Thyroid gland (tissue), 4 donors: Measurements from ENCODE around the gene SLC39A10. TPM values are rescaled to one million over a fixed set of nuclear protein-coding genes. Genes with fewer than 3 reads are reported as not detected.

ENCODE experiments used
- DNase-seq, 2 donors: peaks; one replicate each; pipeline ENCODE4 v3.0.0-alpha.2; 2019
- H3K27ac ChIP-seq, 3 donors: fragments of 200-600 bp; sonication (generic); 1 replicate in 2 of 3; 2 replicates in 1 of 3; pipeline ENCODE4 v1.5.1; 2016 to 2019; ENCODE audit warnings: mild to moderate bottlenecking in 1 of 3, moderate library complexity in 1 of 3
- H3K27me3 ChIP-seq: fragments of 200-600 bp; sonication (generic); one replicate; pipeline ENCODE4 v1.5.1; 2019
- H3K36me3 ChIP-seq, 2 donors: fragments of 200-600 bp; sonication (generic); one replicate each; pipeline ENCODE4 v1.5.1; 2016 to 2019
- H3K4me1 ChIP-seq, 2 donors: fragments of 200-600 bp; sonication (generic); one replicate each; pipeline ENCODE4 v1.5.1; 2017 to 2019
- H3K4me3 ChIP-seq, 3 donors: fragments of 200-600 bp; sonication (generic); replicated peaks in 1 of 3; 1 replicate in 2 of 3; 2 replicates in 1 of 3; pipeline ENCODE4 v1.5.1; 2016; ENCODE audit warnings: mild to moderate bottlenecking in 1 of 3
- H3K9me3 ChIP-seq: fragments of 200-600 bp; sonication (generic); one replicate; pipeline ENCODE4 v1.5.1; 2017
- POLR2A ChIP-seq, 2 donors: fragments of 450-650 bp; IDR thresholded peaks; one replicate each; pipeline ENCODE4 v1.6.1; 2017; ENCODE audit warnings: antibody characterized with exemption in 2 of 2, mild to moderate bottlenecking in 2 of 2, moderate library complexity in 1 of 2
- WGBS, 2 donors: methylation state at CpG; one replicate each; pipeline ENCODE4 v1.1.5; 2017; 5-methylcytosine and 5-hydroxymethylcytosine counted together
- intact Hi-C: fragments of 100-400 bp; cut with DNase I; formaldehyde crosslinking; loops from one replicate; pipeline ENCODE4 v1.15.1; 2023
- total RNA-seq, 4 donors: library from RNA; depleted of rRNA; stranded (reverse); fragments of >200 nt; gene quantifications; one replicate each; pipeline ENCODE4 v1.2.3, GENCODE V29; 2016
- TF ChIP-seq, protein P1 (sequence below), 6 experiments: fragments of 200-600 bp in 3 of 6; fragments of 450-650 bp in 3 of 6; sonication (generic) in 3 of 6; IDR thresholded peaks; one replicate each; pipeline ENCODE4 v1.5.1; 2016 to 2019; ENCODE audit warnings: antibody characterized with exemption in 6 of 6, mild to moderate bottlenecking in 2 of 6, inconsistent platforms in 1 of 6, moderate library complexity in 1 of 6

Gene SLC39A10
- total RNA-seq, 4 donors from 2014 or later: 74.4 to 119 (median 93.5) TPM

DNA sequence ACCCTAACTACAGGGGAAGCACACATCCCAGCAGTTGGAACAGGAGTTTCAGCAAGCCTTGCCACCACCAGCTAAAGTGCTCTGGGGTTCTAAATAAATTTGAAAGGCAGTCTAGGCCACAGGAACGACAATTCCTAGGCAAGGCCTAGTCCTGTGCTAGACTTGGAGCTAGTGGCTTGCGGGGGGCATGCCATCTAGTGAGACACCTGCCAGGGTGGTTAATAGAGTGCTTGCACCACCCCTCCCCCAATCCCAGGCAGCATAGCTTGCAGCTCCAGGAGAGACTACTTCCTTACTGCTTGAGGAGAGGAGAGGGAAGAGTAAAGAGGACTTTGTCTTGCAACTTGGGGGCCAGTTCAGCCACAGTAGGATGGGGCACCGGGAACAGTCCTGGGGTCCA, 101.8 kb downstream of the SLC39A10 start:
- Histone ChIP-seq H3K36me3 (no peaks in the 10 kb centered on the region), H3K9me3 (no peaks in the 10 kb centered on the region), H3K4me3 (no peak overlapping the region), H3K27ac (no peak overlapping the region), H3K27me3 (no peaks in the 10 kb centered on the region), H3K4me1 (no peaks in the 10 kb centered on the region)
- intact Hi-C loops: no loop called here
- TF ChIP-seq, protein P1, sequence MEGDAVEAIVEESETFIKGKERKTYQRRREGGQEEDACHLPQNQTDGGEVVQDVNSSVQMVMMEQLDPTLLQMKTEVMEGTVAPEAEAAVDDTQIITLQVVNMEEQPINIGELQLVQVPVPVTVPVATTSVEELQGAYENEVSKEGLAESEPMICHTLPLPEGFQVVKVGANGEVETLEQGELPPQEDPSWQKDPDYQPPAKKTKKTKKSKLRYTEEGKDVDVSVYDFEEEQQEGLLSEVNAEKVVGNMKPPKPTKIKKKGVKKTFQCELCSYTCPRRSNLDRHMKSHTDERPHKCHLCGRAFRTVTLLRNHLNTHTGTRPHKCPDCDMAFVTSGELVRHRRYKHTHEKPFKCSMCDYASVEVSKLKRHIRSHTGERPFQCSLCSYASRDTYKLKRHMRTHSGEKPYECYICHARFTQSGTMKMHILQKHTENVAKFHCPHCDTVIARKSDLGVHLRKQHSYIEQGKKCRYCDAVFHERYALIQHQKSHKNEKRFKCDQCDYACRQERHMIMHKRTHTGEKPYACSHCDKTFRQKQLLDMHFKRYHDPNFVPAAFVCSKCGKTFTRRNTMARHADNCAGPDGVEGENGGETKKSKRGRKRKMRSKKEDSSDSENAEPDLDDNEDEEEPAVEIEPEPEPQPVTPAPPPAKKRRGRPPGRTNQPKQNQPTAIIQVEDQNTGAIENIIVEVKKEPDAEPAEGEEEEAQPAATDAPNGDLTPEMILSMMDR (IDR thresholded peaks at IDR 0.05): no peak
- TF ChIP-seq POLR2A (IDR thresholded peaks at IDR 0.05): no peak
- WGBS, 2 donors: 95 to 98% methylated on average over 2 to 3 of the region's 3 CpGs
- no peak for DNase-seq

DNA sequence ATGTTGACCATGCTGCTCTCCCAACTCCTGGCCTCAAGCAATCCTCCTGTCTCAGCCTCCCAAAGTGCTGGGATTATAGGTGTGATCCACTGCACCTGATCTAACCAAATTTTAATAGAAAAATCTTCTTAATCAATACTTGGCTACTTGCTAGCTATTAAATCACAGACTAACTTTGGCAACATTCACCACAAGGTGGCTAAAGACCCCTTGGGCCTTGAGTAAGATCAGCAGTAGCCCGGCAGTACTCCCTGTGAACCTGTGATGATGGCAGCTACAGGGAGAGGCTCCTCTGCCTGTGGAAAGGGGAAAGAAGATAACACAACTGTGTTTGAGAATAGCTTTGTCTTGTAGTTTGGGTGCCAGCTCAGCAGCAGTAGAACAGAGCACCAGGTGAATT, 102.9 kb downstream of the SLC39A10 start:
- Histone ChIP-seq H3K36me3 (no peaks in the 10 kb centered on the region), H3K27ac (no peak overlapping the region), H3K27me3 (no peaks in the 10 kb centered on the region), H3K4me3 (no peak overlapping the region), H3K9me3 (no peaks in the 10 kb centered on the region), H3K4me1 (no peaks in the 10 kb centered on the region)
- TF ChIP-seq POLR2A (IDR thresholded peaks at IDR 0.05): no peak
- TF ChIP-seq, protein P1 (IDR thresholded peaks at IDR 0.05): no peak
- 92 to 100% methylated on average over 1 of the region's 1 CpG for WGBS, 2 donors
- no peak for DNase-seq
- intact Hi-C loops: no loop called here

DNA sequence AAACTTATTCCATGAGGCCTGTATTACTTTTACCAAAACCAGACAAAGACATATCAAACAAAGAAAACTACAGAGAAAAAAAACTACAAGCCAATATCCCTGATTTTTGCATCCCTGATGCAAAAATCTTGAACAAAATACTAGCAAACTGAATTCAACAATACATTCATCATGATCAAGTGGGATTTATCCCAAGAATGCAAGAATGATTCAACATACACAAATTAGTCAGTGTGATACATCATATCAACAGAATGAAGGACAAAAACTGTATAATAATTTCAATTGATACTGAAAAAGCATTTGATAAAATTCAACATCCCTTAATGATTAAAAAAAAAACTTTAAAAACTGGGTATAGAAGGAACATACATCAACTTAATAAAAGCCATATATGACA, 106.8 kb downstream of the SLC39A10 start:
- DNase-seq: no peak
- Histone ChIP-seq H3K4me3 (no peak overlapping the region), H3K36me3 (no peaks in the 10 kb centered on the region), H3K9me3 (no peaks in the 10 kb centered on the region), H3K4me1 (no peaks in the 10 kb centered on the region), H3K27me3 (no peaks in the 10 kb centered on the region), H3K27ac (no peak overlapping the region)
- intact Hi-C loops: no loop called here
- TF ChIP-seq, protein P1 (IDR thresholded peaks at IDR 0.05): no peak
- no peak for TF ChIP-seq POLR2A (IDR thresholded peaks at IDR 0.05)

DNA sequence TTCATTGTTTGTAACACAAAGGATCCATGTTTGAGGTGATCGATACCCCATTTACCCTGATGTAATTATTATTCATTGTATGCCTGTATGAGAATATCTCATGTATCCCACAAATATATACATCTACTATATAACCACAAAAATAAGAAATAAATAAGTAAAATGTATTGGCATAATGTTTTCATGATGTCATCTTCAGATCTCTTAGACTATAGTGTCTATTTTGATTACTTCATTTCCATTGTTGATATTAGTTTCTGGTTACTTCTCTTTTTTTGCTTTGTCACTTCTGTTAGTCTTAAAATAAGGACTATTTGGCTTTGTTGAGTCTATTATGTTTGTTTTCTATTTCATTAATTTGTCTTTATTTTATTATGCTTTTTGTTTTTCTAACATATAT, 109.7 kb downstream of the SLC39A10 start:
- intact Hi-C loops: no loop called here
- no peak overlapping the region for H3K4me3 ChIP-seq
- H3K4me1 ChIP-seq: no peaks in the 10 kb centered on the region
- no peaks in the 10 kb centered on the region for H3K27me3 ChIP-seq
- no peak overlapping the region for H3K27ac ChIP-seq
- TF ChIP-seq, protein P1 (IDR thresholded peaks at IDR 0.05): no peak
- TF ChIP-seq POLR2A (IDR thresholded peaks at IDR 0.05): no peak
- WGBS, 2 donors: 94 to 99% methylated on average over 1 of the region's 1 CpG
- no peaks in the 10 kb centered on the region for H3K36me3 ChIP-seq
- DNase-seq: no peak
- no peaks in the 10 kb centered on the region for H3K9me3 ChIP-seq

GRCh38 chr2:195768431-195768830, 111.4 kb downstream of the SLC39A10 start:
- no peaks in the 10 kb centered on the region for H3K36me3 ChIP-seq
- no peaks in the 10 kb centered on the region for H3K4me1 ChIP-seq
- no peaks in the 10 kb centered on the region for H3K27me3 ChIP-seq
- no peak overlapping the region for H3K4me3 ChIP-seq
- 92 to 95% methylated on average over 2 of the region's 2 CpGs for WGBS, 2 donors
- TF ChIP-seq, protein P1 (IDR thresholded peaks at IDR 0.05): no peak
- no peak for TF ChIP-seq POLR2A (IDR thresholded peaks at IDR 0.05)
- no peak overlapping the region for H3K27ac ChIP-seq
- no peak for DNase-seq
- intact Hi-C loops: no loop called here
- no peaks in the 10 kb centered on the region for H3K9me3 ChIP-seq
